H9 (cell line): ENCODE results near the gene NTMT2. TPM values are rescaled to one million over a fixed set of nuclear protein-coding genes. Genes with fewer than 3 reads are reported as not detected.

Experiments
- DNase-seq: peaks from one replicate; pipeline ENCODE4 v3.0.0-alpha.2; 2017
- H2AFZ ChIP-seq: one replicate; pipeline ENCODE4 v1.6.1; 2013; ENCODE audit warnings: mild to moderate bottlenecking, low read length, control low read depth, moderate library complexity
- H2AK5ac ChIP-seq: 2 replicates; pipeline ENCODE4 v1.6.1; 2013; ENCODE audit warnings: low read length, control low read depth, mixed read lengths; ENCODE audit not compliant: insufficient read length
- H2BK120ac ChIP-seq: one replicate; pipeline ENCODE4 v1.6.1; 2013; ENCODE audit warnings: low read depth, mild to moderate bottlenecking, low read length, control low read depth, inconsistent platforms; ENCODE audit not compliant: poor library complexity, severe bottlenecking
- H2BK12ac ChIP-seq: 2 replicates; pipeline ENCODE4 v1.6.1; 2013; ENCODE audit warnings: low read length, control low read depth, mixed read lengths, low read depth; ENCODE audit not compliant: insufficient read length
- H2BK15ac ChIP-seq: 2 replicates; pipeline ENCODE4 v1.6.1; 2013; ENCODE audit warnings: low read depth, low read length, control low read depth
- H2BK20ac ChIP-seq: one replicate; pipeline ENCODE4 v1.6.1; 2013; ENCODE audit warnings: low read depth, mild to moderate bottlenecking, low read length, control low read depth, inconsistent platforms; ENCODE audit not compliant: poor library complexity, severe bottlenecking
- H2BK5ac ChIP-seq: 2 replicates; pipeline ENCODE4 v1.6.1; 2013; ENCODE audit warnings: low read length, control low read depth, mixed read lengths; ENCODE audit not compliant: insufficient read length
- H3K14ac ChIP-seq: 2 replicates; pipeline ENCODE4 v1.6.1; 2013; ENCODE audit warnings: low read length, control low read depth; ENCODE audit not compliant: insufficient read depth
- H3K18ac ChIP-seq: 2 replicates; pipeline ENCODE4 v1.6.1; 2013; ENCODE audit warnings: low read depth, mild to moderate bottlenecking, mixed read lengths, low read length, control low read depth; ENCODE audit not compliant: insufficient read length
- H3K23ac ChIP-seq: 2 replicates; pipeline ENCODE4 v1.6.1; 2013; ENCODE audit warnings: low read length, control low read depth, mixed read lengths, low read depth; ENCODE audit not compliant: insufficient read length
- H3K23me2 ChIP-seq: 2 replicates; pipeline ENCODE4 v1.6.1; 2013; ENCODE audit warnings: low read depth, mild to moderate bottlenecking, mixed read lengths, low read length, control low read depth; ENCODE audit not compliant: insufficient read length, poor library complexity, severe bottlenecking
- H3K27ac ChIP-seq: 2 replicates; pipeline ENCODE4 v1.5.1; 2013; ENCODE audit warnings: low read length, control low read depth, mixed read lengths, low read depth; ENCODE audit not compliant: insufficient read length
- H3K27me3 ChIP-seq: 2 replicates; pipeline ENCODE4 v1.6.1; 2013; ENCODE audit warnings: low read length, control low read depth, inconsistent platforms; ENCODE audit not compliant: insufficient read depth
- H3K4ac ChIP-seq: 2 replicates; pipeline ENCODE4 v1.6.1; 2013; ENCODE audit warnings: low read depth, mild to moderate bottlenecking, control low read depth, inconsistent platforms, low read length, moderate library complexity
- H3K4me1 ChIP-seq: 2 replicates; pipeline ENCODE4 v1.6.1; 2013; ENCODE audit warnings: low read length, control low read depth, inconsistent platforms; ENCODE audit not compliant: insufficient read depth
- H3K4me2 ChIP-seq: 2 replicates; pipeline ENCODE4 v1.6.1; 2013; ENCODE audit warnings: low read length, control low read depth, mixed read lengths; ENCODE audit not compliant: insufficient read length, insufficient read depth
- H3K56ac ChIP-seq: 2 replicates; pipeline ENCODE4 v1.6.1; 2013; ENCODE audit warnings: low read depth, mild to moderate bottlenecking, mixed read lengths, low read length, control low read depth; ENCODE audit not compliant: insufficient read length
- H3K79me1 ChIP-seq: 2 replicates; pipeline ENCODE4 v1.6.1; 2013; ENCODE audit warnings: low read depth, mild to moderate bottlenecking, moderate library complexity, low read length, control low read depth, inconsistent platforms; ENCODE audit not compliant: insufficient read depth, poor library complexity, severe bottlenecking
- H3K79me2 ChIP-seq: 2 replicates; pipeline ENCODE4 v1.6.1; 2013; ENCODE audit warnings: low read length, control low read depth, inconsistent platforms; ENCODE audit not compliant: insufficient read depth
- H3K9ac ChIP-seq: 2 replicates; pipeline ENCODE4 v1.6.1; 2013; ENCODE audit warnings: low read length, control low read depth, mixed read lengths; ENCODE audit not compliant: insufficient read length; ENCODE audit errors: extremely low read depth
- H3K9me3 ChIP-seq: one replicate; pipeline ENCODE4 v1.6.1; 2013; ENCODE audit warnings: low read depth, low read length, inconsistent platforms; ENCODE audit not compliant: control insufficient read depth
- H3T11ph ChIP-seq: one replicate; pipeline ENCODE4 v1.6.1; 2013; ENCODE audit warnings: mild to moderate bottlenecking, low read length, control low read depth, inconsistent platforms
- H4K20me1 ChIP-seq: one replicate; pipeline ENCODE4 v1.6.1; 2013; ENCODE audit not compliant: control insufficient read depth, insufficient read length, insufficient read depth
- H4K5ac ChIP-seq: 2 replicates; pipeline ENCODE4 v1.6.1; 2013; ENCODE audit warnings: low read depth, mild to moderate bottlenecking, mixed read lengths, low read length, control low read depth; ENCODE audit not compliant: insufficient read length
- H4K8ac ChIP-seq: replicated peaks from 2 replicates; pipeline ENCODE4 v1.6.1; 2013; ENCODE audit warnings: low read length, control low read depth, mixed read lengths, low read depth; ENCODE audit not compliant: insufficient read length
- H4K91ac ChIP-seq: 2 replicates; pipeline ENCODE4 v1.6.1; 2013; ENCODE audit warnings: low read depth, mild to moderate bottlenecking, moderate library complexity, mixed read lengths, low read length, control low read depth; ENCODE audit not compliant: insufficient read length
- H3K27ac Mint-ChIP-seq, 3 experiments: 2 replicates in 2 of 3; 3 replicates in 1 of 3; pipeline ENCODE4 v1.8.0; 2020 to 2021; ENCODE audit warnings: mixed read lengths in 3 of 3, mild to moderate bottlenecking in 1 of 3, moderate library complexity in 1 of 3
- H3K27me3 Mint-ChIP-seq: 2 replicates; pipeline ENCODE4 v1.8.0; 2021; ENCODE audit warnings: low read depth, mild to moderate bottlenecking, moderate library complexity, mixed read lengths
- H3K36me3 Mint-ChIP-seq, 3 experiments: 2 replicates in 2 of 3; 3 replicates in 1 of 3; pipeline ENCODE4 v1.8.0; 2020 to 2021; ENCODE audit warnings: low read depth in 3 of 3, mixed read lengths in 3 of 3; ENCODE audit not compliant: insufficient read depth in 1 of 3
- H3K4me1 Mint-ChIP-seq, 2 experiments: 2 replicates each; pipeline ENCODE4 v1.8.0; 2020; ENCODE audit warnings: mixed read lengths in 2 of 2
- H3K4me3 Mint-ChIP-seq, 2 experiments: 2 replicates in 1 of 2; 3 replicates in 1 of 2; pipeline ENCODE4 v1.8.0; 2020 to 2021; ENCODE audit warnings: mild to moderate bottlenecking in 2 of 2, mixed read lengths in 2 of 2, moderate library complexity in 1 of 2
- H3K9me3 Mint-ChIP-seq, 2 experiments: 2 replicates in 1 of 2; 3 replicates in 1 of 2; pipeline ENCODE4 v1.8.0; 2020; ENCODE audit warnings: mild to moderate bottlenecking in 2 of 2, mixed read lengths in 2 of 2, moderate library complexity in 1 of 2
- CTCF ChIP-seq: fragments of 200-600 bp; sonication (generic); conservative IDR thresholded peaks from 3 replicates; pipeline ENCODE4 v1.8.0; 2021; ENCODE audit warnings: antibody characterized with exemption, mild to moderate bottlenecking
- WGBS: extraction: QIAGEN DNeasy Blood & Tissue Kit; methylation state at CpG from one replicate; pipeline ENCODE4 v1.1.7; 2013; ENCODE audit warnings: missing lambda C conversion rate, low lambda C conversion rate, mixed read lengths; ENCODE audit not compliant: insufficient read length; ENCODE audit errors: extremely low coverage; 5-methylcytosine and 5-hydroxymethylcytosine counted together
- total RNA-seq: library from RNA; stranded (reverse); gene quantifications from 2 replicates; pipeline ENCODE4 v1.2.1, GENCODE V29; 2021

NTMT2 gene
- total RNA-seq, 1 experiment from 2014 or later, result 0.28 TPM

GRCh38 chr1:170213596-170213995 lies 67.8 kb downstream of the NTMT2 start:
- Histone ChIP-seq H2BK5ac (no peak overlapping the region), H3K4me2 (no peak overlapping the region), H4K91ac (no peak overlapping the region), H3K56ac (no peak overlapping the region), H3K4ac (no peak overlapping the region), H2AK5ac (no peak overlapping the region), H3K23me2 (no peaks in the 10 kb centered on the region), H3K4me1 (no peaks in the 10 kb centered on the region), H3K27ac (no peak overlapping the region), H3T11ph (no peak overlapping the region), H3K9me3 (no peaks in the 10 kb centered on the region), H3K23ac (no peak overlapping the region), H3K14ac (no peak overlapping the region), H4K5ac (no peak overlapping the region), H2AFZ (no peak overlapping the region), H2BK12ac (no peak overlapping the region), H4K8ac (no peak overlapping the region), H3K79me1 (no peaks in the 10 kb centered on the region), H4K20me1 (no peaks in the 10 kb centered on the region), H3K9ac (no peak overlapping the region), H2BK15ac (no peak overlapping the region), H3K79me2 (no peaks in the 10 kb centered on the region), H3K27me3 (no peaks in the 10 kb centered on the region), H2BK20ac (no peak overlapping the region), H3K18ac (no peak overlapping the region), H2BK120ac (no peak overlapping the region)
- Mint-ChIP-seq H3K27me3 (no peaks in the 10 kb centered on the region), H3K36me3 (peaks cover 0 to under 1% (median 0%) of the 10 kb centered on the region in 3 experiments; a peak in 2 of 7 replicates), H3K9me3 (peaks cover 0 to under 1% of the 10 kb centered on the region in 2 experiments; a peak in 1 of 5 replicates), H3K27ac (peak overlapping the region in 1 of 3 experiments; percentile 31; a peak in 1 of 7 replicates), H3K4me1 (peaks cover 8 to 10% of the 10 kb centered on the region in 2 experiments; a peak in 3 of 4 replicates), H3K4me3 (no peak overlapping the region)
- no peak for DNase-seq
- WGBS, result no CpG with 5 or more reads among the region's 6 CpGs
- no peak for TF ChIP-seq CTCF
